HTERT RPE-1 (cell line): ENCODE data around the gene VPS8.
"Not testable (repeated sequence)": the region's sequence is repeated elsewhere in the genome, so short reads cannot be mapped to it uniquely, and the experiment has no call there.

Experiments used
- in situ Hi-C: fragments of 300-500 bp; cut with MboI; formaldehyde crosslinking; loops from 4 replicates; pipeline ENCODE4 v1.14.3; 2020; ENCODE audit warnings: low sequenced_read_pairs

The VPS8 gene

DNA sequence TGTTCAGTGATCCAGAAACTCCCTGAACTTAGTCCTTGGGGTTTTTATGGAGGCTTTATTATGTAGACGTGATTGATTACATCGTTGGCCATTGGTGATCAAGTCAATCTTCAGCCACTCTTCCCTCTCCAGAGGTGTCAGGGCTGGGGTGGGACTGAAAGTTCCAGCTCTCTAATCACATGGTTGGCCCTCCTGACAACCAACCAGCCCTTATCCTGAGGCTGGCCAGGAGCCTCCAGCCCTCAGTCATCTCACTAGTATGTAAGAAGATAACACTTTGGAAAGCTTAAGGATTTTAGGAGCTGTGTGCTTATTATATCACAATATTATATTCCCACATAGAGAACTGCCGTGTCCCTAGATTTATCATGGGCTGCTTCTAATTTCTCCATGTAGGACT is 142.3 kb downstream of the VPS8 start:
- in situ Hi-C loops, result no loop called here

DNA sequence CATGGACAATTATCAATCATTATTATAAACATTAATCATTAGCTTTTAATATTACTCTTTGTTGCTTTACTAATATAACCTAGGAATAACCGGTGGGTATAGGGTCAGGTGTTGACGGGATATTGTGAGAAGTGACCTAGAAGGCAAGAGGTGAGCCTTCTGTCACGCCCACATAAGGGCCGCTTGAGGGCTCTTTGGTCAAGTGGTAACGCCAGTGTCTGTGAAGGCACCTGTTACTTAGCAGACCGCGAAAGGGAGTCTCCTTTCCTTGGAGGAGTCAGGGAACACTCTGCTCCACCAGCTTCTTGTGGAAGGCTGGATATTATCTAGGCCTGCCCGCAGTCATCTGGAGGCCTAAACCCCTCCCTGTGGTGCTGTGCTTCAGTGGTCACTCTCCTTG is 142.9 kb downstream of the VPS8 start:
- in situ Hi-C loops, result not testable (repeated sequence)

DNA sequence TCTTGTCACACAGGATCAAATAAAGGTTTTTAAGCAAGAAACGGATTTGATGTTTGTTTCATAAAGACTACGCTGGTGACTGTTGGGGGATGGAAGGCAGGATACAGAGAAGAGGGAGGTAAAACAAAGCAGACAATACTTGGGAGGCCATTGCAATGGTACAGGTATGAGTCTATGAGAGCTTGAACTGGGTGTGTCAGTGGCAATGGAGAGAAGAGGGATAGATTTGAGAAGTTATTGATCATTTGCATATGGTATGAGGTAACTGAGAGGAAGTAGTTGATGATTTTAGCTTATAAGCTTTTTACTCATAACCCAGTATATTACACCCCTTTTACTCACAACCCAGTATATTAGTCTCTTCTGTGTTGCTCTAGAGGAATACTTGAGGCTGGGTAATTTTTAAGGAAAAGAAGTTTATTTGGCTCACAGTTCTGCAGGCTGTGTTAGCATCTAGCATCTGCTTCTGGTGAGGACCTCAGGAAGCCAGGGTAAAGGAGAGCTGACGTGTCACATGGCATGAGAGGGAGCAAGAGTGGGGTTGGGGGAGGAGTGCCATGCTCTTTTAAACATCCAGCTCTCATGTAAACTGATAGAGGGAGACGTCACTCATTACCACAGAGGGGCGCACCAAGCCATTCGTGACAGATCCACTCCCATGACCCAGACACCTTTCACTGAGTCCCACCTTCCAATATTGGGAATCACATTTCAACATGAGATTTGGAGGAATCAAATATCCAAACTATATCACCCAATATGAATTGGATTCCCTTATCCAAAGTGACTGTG is 153.9 kb downstream of the VPS8 start:
- in situ Hi-C loops, result no loop called here

DNA sequence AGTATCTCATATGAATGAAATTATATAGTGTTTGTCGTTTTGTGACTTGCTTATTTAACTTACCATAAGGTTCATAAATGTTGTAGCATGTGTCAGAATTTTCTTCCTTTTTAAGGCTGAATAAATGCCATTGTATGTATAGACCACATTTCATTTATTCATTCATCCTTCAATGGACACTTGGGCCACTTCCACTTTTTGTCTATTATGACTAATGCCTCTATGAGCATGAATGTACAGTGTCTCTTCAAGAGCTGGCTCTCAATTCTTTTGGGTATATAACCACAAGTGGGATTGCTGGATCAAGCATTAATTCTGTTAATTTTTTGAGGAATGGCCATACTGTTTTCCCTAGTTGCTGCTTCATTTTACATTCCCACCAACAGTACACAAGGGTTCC is 156.1 kb downstream of the VPS8 start:
- in situ Hi-C loops, result no loop called here

DNA sequence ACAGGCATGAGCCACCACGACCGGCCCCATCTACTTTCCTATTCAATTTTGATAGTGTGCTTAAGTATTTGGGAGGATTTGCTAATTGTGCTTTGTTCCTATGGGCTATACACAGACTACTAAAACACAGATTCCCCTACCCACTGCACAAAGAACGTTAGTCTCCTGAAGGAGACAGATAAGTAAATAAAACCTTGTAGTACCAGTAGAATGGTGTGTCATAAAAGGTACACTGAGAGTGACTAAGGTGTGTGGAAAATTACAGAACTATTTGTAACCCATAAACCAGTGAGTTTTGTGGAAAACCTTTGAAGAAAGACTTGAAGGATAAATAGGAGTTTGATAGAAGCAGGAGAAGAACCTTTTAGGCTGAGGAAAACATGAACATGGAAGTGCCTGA is 158.2 kb downstream of the VPS8 start:
- in situ Hi-C loops, result no loop called here

DNA sequence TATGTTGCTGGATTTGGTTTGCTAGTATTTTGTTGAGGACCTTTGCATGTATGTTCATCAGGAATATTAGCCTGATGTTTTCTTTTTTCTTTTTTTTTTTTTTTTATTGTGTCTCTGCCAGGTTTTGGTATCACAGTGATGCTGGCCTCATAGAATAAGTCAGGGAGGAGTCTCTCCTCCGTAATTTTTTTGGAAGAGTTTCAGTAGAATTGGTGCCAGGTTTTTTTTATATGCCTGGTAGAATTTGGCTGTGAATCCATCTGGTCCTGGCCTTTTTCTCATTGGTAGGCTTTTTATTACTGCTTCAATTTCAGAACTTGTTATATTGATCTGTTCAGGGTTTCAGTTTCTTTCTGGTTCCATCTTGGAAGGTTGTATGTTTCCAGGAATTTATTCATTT is 165.8 kb downstream of the VPS8 start:
- in situ Hi-C loops, result no loop called here

DNA sequence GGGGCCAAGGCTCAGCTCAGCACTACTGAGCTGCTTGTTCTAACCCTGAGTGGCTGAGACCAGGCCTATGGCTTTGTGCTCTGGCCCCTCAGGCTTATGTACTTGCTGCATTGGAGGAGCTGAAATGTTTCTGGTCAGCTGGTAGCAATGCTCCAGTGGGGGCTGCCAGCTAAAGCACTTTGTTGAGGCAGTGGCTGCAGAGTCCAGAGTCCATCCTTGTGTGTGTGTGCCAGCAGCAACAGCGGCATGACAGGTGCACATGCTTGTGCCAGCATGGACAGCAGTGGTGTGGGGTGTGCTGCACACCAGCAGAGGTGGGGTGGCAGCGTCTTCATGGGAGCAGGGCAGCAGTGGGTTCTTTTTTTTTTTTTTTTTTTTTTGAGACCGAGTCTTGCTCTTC is 169.1 kb downstream of the VPS8 start:
- in situ Hi-C loops, result no loop called here

DNA sequence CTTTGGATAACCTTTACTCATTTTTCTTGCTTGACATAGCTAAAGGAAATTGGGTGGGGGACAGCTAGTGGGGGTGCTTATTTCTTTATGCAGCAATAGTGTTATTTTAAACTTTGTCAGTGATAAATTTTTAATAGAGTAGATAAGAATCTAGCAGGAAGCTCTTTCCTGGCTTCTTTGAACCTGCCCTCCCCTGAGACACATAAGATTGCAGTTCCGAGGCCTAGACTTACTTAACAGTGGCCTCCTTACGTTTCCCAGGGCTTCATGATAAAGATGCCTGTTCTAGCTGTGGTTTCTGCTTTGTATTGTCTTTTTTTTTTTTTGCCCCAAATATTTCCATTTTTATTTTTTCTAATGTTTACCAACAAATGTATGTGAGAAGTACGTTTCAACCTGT is 170.1 kb downstream of the VPS8 start:
- in situ Hi-C loops, result no loop called here

DNA sequence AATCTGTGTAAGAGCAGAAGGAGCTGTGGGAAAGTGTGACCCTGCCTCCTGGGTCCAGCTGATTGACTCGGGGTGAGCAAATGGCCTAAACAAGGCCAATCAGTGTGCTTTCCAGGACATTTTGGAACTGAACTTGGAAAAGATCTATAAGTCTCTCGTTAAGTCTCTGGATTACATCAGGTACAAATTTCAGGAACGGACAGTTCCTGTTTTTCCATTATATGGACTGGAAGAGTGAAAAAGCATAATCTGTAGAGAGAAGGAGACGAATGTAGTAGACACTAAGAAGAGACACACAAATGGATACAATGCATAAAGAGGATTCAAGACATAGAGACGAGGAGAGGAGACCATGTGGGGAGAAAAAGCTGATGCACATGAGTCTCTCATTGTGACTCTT is 173.6 kb downstream of the VPS8 start:
- in situ Hi-C loops, result no loop called here

DNA sequence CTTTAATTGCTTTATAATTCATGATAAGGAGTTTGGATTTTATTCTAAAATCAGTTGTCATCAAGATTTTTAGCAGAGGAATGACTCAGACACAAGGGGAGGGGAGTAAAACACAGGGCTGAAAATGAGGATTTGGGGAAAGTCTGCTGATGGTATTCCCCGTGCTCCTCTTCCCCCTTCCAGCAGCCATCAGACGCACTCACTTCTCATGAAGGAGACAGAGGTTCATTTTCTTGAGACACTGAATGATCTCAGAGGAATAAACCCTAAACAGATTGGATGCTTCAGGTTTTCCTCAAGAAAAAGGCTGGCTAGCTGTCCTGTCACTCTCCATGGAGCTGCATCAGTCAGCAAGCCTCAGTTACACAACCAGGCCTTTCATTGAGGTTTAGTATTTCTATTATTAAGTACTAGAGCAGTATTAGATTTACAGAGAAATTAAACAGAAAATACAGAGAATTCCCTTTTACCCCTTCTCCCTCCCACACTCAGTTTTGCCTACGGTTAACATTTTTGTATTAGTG is 174.5 kb downstream of the VPS8 start:
- in situ Hi-C loops, result no loop called here

DNA sequence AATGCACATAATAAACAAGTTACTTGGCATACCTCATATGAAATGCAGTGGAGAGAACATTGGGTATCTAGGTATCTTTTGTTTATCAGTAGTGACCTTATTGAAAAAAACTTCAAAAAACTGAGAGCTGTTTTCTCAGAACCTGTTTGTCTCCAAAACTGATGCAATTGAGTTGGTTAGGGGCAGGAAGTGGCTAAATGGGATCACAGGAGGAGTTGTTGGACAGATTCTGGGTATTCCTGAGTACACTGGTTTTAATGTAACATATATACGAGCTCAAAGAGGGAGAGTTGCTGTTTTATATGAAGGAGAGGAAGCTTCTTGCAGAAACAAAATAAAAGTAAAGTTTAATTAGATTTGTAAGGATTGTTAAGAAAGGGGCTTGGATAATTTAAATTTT is 181.4 kb downstream of the VPS8 start:
- in situ Hi-C loops, result no loop called here

DNA sequence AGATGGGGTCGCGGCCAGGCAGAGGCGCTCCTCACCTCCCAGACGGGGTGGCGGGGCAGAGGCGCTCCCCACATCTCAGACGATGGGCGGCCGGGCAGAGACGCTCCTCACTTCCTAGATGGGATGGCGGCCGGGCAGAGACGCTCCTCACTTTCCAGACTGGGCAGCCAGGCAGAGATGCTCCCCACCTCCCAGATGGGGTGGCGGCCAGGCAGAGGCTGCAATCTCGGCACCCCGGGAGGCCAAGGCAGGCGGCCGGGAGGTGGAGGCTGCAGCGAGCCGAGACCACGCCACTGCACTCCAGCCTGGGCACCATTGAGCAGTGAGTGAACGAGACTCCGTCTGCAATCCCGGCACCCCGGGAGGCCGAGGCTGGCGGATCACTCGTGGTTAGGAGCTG is 191.9 kb downstream of the VPS8 start:
- in situ Hi-C loops, result not testable (repeated sequence)

DNA sequence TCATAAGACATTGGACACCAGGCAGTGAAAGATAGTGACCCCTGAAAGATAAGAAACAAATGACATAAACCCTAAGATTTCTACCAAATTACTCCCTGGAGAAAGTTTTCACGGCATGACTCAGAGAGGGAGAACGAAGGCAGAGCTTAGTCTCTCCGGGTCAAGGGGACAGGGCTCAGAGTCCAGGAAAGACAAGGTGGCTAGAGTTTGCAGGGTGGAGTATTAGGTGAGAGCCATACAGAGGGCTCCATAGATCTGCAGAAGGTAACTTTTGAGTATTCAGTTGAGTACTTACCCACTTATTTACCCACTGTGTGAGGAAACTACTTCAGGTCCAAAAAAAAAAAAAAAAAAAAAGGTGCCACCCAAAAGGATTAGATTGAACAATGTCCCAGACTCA is 197.7 kb downstream of the VPS8 start:
- in situ Hi-C loops, result no loop called here

DNA sequence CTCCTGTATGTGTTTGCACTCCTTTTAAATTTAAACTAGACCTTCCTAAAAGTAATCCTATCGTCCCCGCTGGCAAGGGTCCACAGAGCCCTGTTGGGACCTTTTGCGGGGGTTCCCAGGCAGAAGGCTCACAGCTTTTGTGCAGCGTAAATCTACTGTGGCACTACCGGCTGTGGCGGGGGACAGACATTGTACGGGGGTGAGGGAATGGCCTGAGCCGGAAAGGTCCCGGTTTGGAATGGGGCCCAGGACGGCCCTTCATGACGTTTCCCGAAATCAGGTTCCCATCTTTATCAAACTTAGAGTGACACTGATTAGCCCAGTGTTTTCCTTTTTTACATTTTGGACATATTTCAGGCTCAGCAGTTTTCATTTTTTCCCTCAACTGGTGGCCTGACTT is 205.6 kb downstream of the VPS8 start:
- in situ Hi-C loops, result not testable (repeated sequence)

DNA sequence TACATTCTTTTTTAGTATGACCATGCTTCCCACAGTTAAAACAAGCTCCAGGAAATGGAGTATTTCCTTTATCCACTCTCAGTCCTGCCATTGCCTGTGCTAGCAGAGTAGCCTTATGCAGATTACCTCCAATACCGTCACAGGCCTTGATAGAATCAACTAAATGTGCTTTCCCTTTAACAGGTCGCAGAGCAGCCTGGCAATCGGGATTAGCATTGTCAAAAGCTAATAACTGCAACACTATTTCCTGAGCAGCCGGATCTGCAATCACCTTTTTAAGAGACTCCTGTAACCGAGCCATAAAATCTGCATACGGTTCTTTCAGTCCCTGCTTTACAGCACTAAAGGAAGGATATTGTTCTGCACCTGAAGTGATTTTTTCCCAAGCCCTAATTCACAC is 206.0 kb downstream of the VPS8 start:
- in situ Hi-C loops, result not testable (repeated sequence)

DNA sequence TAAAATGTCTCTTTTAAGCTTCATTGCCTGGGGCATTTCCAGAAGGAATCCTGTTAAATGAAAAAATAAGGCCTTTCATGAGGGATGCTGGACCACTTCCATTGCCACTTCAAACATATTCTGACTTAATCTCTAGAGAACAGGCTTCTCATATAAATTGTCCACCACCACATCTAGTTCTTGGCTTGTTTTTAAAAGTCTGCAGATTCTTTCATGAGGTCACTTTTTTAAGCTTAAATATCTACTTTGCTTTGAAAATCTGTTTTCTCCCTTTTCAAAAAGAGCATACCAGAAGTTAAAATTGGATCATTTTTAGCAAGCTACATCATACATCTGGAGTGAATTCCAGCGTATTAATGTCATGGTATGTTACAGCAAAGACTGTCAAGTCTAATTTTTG is 209.3 kb downstream of the VPS8 start:
- in situ Hi-C loops, result no loop called here

DNA sequence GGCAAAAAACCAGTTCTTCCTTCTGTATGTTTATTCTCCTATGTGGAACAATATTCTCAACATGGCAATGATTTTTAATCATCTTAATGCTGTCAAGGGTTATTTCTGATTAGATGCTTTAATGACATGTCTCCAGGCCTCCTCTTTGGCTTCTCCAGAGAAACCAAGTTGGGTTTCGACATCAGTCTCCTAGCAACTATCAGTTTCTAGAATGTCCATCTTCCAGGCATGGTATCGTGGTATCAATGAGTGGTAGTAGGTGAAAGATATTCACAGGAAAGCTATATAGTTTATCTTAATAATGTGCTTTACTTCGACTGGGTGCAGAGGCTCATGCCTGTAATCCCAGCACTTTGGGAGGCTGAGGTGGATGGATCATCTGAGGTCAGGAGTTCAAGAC is 212.4 kb downstream of the VPS8 start:
- in situ Hi-C loops, result no loop called here

DNA sequence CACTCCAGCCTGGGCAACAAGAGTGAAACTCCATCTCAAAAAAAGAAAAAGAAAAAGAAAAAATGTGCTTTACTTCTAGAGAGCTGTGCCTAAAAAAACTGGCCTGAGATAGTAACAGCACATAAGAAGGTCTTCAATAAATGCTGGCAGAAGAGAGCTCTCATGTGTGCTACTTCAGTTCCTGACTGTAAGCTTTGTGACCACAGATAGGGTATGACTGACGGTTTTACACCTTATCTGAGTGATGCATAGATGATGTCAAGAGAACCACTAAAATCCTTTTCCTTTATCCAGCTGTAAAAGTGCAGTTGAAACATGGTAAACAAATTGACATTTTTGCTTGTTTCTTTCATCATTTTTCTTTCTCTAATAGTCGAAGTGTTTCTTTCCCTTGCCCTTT is 213.0 kb downstream of the VPS8 start:
- in situ Hi-C loops, result no loop called here

DNA sequence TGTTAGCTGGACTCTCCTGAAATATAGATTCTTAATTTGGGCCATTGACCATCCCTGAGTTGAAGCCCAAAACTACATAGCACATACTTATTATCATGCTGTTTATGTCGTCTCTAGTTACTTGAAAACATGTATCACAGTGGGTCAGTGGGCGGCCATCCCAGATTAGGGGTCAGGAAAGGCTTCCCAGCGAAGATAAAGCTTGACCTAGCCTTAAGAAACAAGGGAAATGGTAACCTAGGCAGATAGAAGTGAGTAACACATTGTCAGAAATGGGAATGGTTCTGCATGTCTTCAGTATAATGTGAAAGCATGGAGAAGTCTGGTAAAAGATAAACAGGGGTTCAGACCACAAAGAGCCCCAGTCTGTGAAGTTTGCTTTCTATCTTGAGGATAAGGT is 216.2 kb downstream of the VPS8 start:
- in situ Hi-C loops, result no loop called here

DNA sequence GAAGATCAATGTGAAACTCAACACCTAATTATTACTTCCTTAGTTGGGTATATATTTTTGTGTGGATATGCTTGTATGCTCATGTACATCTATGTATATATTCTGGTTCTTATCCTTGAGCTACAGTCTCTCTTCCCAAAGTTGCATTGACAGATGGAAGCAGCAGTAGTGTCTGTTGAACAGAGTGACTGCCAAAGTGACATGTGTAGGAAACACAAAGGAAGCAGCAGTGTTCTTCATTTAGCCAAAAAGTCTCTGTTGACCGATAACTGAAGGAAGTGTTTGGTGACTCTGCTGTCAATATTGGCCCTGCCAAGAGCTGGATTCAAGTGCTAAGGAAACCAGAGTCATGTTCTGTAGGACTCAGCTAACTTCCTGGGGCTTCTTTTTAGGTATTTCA is 217.1 kb downstream of the VPS8 start:
- in situ Hi-C loops, result no loop called here

DNA sequence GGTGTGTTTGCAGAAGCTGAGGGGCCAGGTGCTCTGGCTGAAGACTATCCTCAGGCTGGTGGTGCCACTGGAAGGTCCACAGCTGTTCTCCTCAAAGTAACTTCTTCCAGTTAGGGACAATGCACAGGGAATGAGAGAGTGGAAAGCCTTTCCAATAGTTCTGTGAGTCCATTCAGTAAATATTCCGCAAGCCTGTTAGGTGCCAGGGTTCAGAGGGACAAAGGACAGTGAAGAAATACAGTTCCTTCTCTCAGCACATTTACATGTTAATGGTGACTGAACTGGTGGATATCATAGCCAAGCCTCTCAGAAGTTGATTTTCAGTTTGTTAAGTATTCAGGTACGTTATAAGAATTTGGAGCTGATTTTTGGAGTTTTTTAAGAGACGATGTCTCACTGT is 218.4 kb downstream of the VPS8 start:
- in situ Hi-C loops, result no loop called here

DNA sequence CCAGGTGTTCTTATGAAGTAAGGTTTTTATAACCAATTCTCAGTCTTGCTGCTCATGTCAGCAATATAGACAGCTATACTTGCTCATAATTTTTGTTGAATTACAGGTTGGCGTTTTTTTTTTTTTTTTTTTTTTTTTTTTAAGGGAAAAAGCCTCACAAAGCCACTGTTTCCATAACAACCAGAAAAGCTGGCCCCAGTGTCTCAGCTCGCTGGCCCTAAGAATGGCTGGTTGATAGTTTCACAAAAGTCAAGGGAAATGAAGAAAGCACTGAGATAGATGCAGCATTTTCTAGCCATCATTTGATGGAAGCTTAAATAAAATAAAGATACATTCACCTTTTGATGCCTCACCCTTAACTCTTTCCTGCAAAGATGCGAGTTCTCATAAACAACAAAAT is 219.0 kb downstream of the VPS8 start:
- in situ Hi-C loops, result no loop called here

DNA sequence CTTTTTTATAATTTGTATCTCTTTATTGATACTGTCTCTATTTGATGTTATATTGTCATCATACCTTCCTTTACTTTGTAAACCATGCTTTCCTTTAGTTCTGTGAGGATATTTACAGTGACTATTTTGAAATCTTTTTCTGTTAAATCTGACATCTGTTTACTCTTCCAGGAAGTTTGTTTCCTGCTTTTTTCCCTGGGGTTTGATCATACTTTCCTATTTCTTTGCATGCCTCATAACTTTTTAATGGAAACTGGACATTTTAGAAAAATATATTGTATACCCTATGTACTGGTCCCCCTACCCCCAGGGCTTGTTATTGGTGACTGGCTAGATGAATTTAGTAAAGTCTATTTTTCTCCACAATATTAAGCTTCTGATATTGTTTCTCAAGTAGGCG is 225.8 kb downstream of the VPS8 start:
- in situ Hi-C loops, result no loop called here
